Bronchial smooth muscle cell (primary cell): ENCODE results near the gene ATOH8. TPM values are rescaled to one million over a fixed set of nuclear protein-coding genes. Genes with fewer than 3 reads are reported as not detected.

Experiments used
- total RNA-seq: library from RNA; depleted of rRNA; stranded (reverse); fragments of >200 nt; gene quantifications from 2 replicates; pipeline ENCODE4 v1.2.1, GENCODE V29; 2014

ATOH8 gene, protein sequence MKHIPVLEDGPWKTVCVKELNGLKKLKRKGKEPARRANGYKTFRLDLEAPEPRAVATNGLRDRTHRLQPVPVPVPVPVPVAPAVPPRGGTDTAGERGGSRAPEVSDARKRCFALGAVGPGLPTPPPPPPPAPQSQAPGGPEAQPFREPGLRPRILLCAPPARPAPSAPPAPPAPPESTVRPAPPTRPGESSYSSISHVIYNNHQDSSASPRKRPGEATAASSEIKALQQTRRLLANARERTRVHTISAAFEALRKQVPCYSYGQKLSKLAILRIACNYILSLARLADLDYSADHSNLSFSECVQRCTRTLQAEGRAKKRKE
- total RNA-seq, result 24.6 and 29.5 TPM in 2 replicates

DNA sequence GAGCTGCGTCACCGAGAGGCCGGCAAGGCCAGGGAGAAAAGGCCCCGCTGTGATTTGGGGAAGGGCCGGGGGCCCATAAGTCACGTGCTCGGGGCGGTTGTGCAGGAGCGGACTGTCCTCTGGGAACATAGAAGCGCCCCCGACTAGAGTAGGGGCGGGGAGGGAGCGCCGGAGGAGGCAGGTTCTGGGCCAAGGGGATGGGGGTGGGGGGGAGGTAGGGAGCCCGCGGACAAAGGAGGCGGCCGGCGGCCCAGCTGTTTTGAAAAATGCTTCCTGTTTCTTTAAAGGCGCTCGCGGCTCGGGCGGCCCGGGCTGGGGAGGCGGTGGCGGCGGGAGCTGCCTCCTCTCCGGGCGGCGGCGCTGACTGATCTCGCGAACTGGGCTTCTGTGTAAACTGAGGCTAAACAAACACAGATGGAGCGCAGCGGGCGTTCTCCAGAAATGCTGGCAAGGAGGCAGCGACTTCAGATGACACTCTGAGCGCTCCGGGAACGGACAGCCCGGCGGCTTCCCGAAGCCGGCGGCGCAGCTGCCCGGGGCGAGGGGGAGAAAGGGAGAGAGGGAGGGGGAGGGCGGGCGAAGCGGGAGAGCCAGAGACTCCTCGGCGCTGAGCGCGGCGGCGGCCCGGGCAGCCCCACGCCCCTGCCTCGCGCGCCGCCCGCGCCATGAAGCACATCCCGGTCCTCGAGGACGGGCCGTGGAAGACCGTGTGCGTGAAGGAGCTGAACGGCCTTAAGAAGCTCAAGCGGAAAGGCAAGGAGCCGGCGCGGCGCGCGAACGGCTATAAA is at the start of gene ATOH8:
ATOH8 (plus strand) TSS at position 467 of the 788 bp plus-strand sequence; CDS start at position 666, 199 bp downstream.

Other genes starting within 250 kb of the ATOH8 start
- gene MAT2A, start 214.8 kb upstream of the ATOH8 start, total RNA-seq, result 108 and 150 TPM in 2 replicates
- 31.4 and 40.8 TPM in 2 replicates for gene GGCX, start 192.5 kb upstream of the ATOH8 start, total RNA-seq
- gene VAMP8, start 176.4 kb upstream of the ATOH8 start, total RNA-seq, result 2.5 and 4.4 TPM in 2 replicates
- 32.5 and 62.6 TPM in 2 replicates for gene VAMP5, start 169.6 kb upstream of the ATOH8 start, total RNA-seq
- gene RNF181, start 158.2 kb upstream of the ATOH8 start, total RNA-seq, result 267 and 283 TPM in 2 replicates
- gene TMEM150A, start 151.3 kb upstream of the ATOH8 start, total RNA-seq, result 7.7 and 11.7 TPM in 2 replicates
- 11.2 and 13.2 TPM in 2 replicates for gene C2orf68, start 141.9 kb upstream of the ATOH8 start, total RNA-seq
- gene USP39, start 137.8 kb upstream of the ATOH8 start, total RNA-seq, result 27.6 and 31.5 TPM in 2 replicates
- 0.17 TPM in 1 of 2 replicates, not detected in the other for gene SFTPB, start 85.8 kb upstream of the ATOH8 start, total RNA-seq
- gene GNLY, start 59.6 kb upstream of the ATOH8 start, total RNA-seq, result not detected in 2 replicates
- gene ST3GAL5, start 135.0 kb downstream of the ATOH8 start, total RNA-seq, result 5.6 and 6.3 TPM in 2 replicates